ENCODE results near the gene SLC22A13. TPM values are rescaled to one million over a fixed set of nuclear protein-coding genes. Genes with fewer than 3 reads are reported as not detected.

The SLC22A13 gene
- total and polyA plus RNA-seq, 2 donors (not counting 1 experiment from before 2014, with no cell fraction given) = 0.06 to 0.33 TPM

GRCh38 chr3:38312356-38312755 is 46.7 kb downstream of the SLC22A13 start:
- Histone ChIP-seq H4K20me1 (ENCODE audit: control insufficient read depth, extremely low read depth, insufficient read depth, low read length) (no peaks in the 10 kb centered on the region), H3K4me1 (ENCODE audit: control insufficient read depth, extremely low read depth, insufficient read depth, low read length) (no peaks in the 10 kb centered on the region), H3K4me2 (ENCODE audit: extremely low read depth, insufficient read depth, low read length) (no peak overlapping the region), H3K27ac (ENCODE audit: insufficient read depth, low read length) (no peak overlapping the region), H3K9me3 (ENCODE audit: control insufficient read depth, insufficient read depth, low read depth, low read length) (no peaks in the 10 kb centered on the region), H3K27me3 (ENCODE audit: control insufficient read depth, insufficient read depth, low read length) (peaks cover 7% of the 10 kb centered on the region), H3K79me2 (ENCODE audit: control insufficient read depth, insufficient read depth, low read length) (no peaks in the 10 kb centered on the region), H3K9ac (ENCODE audit: insufficient read depth, low read length) (no peak overlapping the region), H3K36me3 (ENCODE audit: control insufficient read depth, insufficient read depth, low read length) (no peaks in the 10 kb centered on the region), H3K4me3 (replicated peaks in 1 of 4; ENCODE audit: control extremely low read depth in 1 of 4, insufficient read depth in 1 of 4, low read depth in 3 of 4, low read length in 4 of 4) (no peak overlapping the region), H2AFZ (ENCODE audit: low read length) (no peak overlapping the region)
- DNase-seq (ENCODE audit: low read depth in 2 of 2) = no peak
- TF ChIP-seq CTCF (conservative IDR thresholded peaks at IDR 0.05 in 1 of 2, IDR thresholded peaks at IDR 0.05 in 1 of 2; ENCODE audit: low read depth in 1 of 2, low read length in 2 of 2) = no peak
- no peak for TF ChIP-seq EZH2 (IDR thresholded peaks at IDR 0.05; ENCODE audit: low read length, missing control alignments)

- no peak overlapping the region for H3K27ac ChIP-seq (ENCODE audit: insufficient read depth, low read length)
Measured at GRCh38 chr3:38313263-38313662, 47.7 kb downstream of the SLC22A13 start.

GRCh38 chr3:38313695-38314094 is 48.1 kb downstream of the SLC22A13 start:
- no peak overlapping the region for H3K9ac ChIP-seq (ENCODE audit: insufficient read depth, low read length)
- H3K9me3 ChIP-seq (ENCODE audit: control insufficient read depth, insufficient read depth, low read depth, low read length) = no peaks in the 10 kb centered on the region
- no peak for DNase-seq (ENCODE audit: low read depth in 2 of 2)
- no peak overlapping the region for H3K4me2 ChIP-seq (ENCODE audit: extremely low read depth, insufficient read depth, low read length)
- no peak for TF ChIP-seq CTCF (conservative IDR thresholded peaks at IDR 0.05 in 1 of 2, IDR thresholded peaks at IDR 0.05 in 1 of 2; ENCODE audit: low read depth in 1 of 2, low read length in 2 of 2)
- TF ChIP-seq EZH2 (IDR thresholded peaks at IDR 0.05; ENCODE audit: low read length, missing control alignments) = no peak
- no peak overlapping the region for H3K27ac ChIP-seq (ENCODE audit: insufficient read depth, low read length)
- no peak overlapping the region for H2AFZ ChIP-seq (ENCODE audit: low read length)
- H3K4me3 ChIP-seq (replicated peaks in 1 of 4; ENCODE audit: control extremely low read depth in 1 of 4, insufficient read depth in 1 of 4, low read depth in 3 of 4, low read length in 4 of 4) = no peak overlapping the region
- H4K20me1 ChIP-seq (ENCODE audit: control insufficient read depth, extremely low read depth, insufficient read depth, low read length) = no peaks in the 10 kb centered on the region
- H3K79me2 ChIP-seq (ENCODE audit: control insufficient read depth, insufficient read depth, low read length) = no peaks in the 10 kb centered on the region
- H3K36me3 ChIP-seq (ENCODE audit: control insufficient read depth, insufficient read depth, low read length) = no peaks in the 10 kb centered on the region
- no peaks in the 10 kb centered on the region for H3K4me1 ChIP-seq (ENCODE audit: control insufficient read depth, extremely low read depth, insufficient read depth, low read length)
- peaks cover 7% of the 10 kb centered on the region for H3K27me3 ChIP-seq (ENCODE audit: control insufficient read depth, insufficient read depth, low read length)

More at GRCh38 chr3:38313263-38313662, 47.7 kb downstream of the SLC22A13 start:
- Histone ChIP-seq H3K27me3 (ENCODE audit: control insufficient read depth, insufficient read depth, low read length) (peaks cover 7% of the 10 kb centered on the region), H2AFZ (ENCODE audit: low read length) (no peak overlapping the region), H3K4me2 (ENCODE audit: extremely low read depth, insufficient read depth, low read length) (no peak overlapping the region), H3K36me3 (ENCODE audit: control insufficient read depth, insufficient read depth, low read length) (no peaks in the 10 kb centered on the region), H3K9me3 (ENCODE audit: control insufficient read depth, insufficient read depth, low read depth, low read length) (no peaks in the 10 kb centered on the region), H3K79me2 (ENCODE audit: control insufficient read depth, insufficient read depth, low read length) (no peaks in the 10 kb centered on the region), H3K9ac (ENCODE audit: insufficient read depth, low read length) (no peak overlapping the region), H3K4me3 (replicated peaks in 1 of 4; ENCODE audit: control extremely low read depth in 1 of 4, insufficient read depth in 1 of 4, low read depth in 3 of 4, low read length in 4 of 4) (no peak overlapping the region), H3K4me1 (ENCODE audit: control insufficient read depth, extremely low read depth, insufficient read depth, low read length) (no peaks in the 10 kb centered on the region), H4K20me1 (ENCODE audit: control insufficient read depth, extremely low read depth, insufficient read depth, low read length) (no peaks in the 10 kb centered on the region)
- TF ChIP-seq CTCF (conservative IDR thresholded peaks at IDR 0.05 in 1 of 2, IDR thresholded peaks at IDR 0.05 in 1 of 2; ENCODE audit: low read depth in 1 of 2, low read length in 2 of 2) = no peak
- TF ChIP-seq EZH2 (IDR thresholded peaks at IDR 0.05; ENCODE audit: low read length, missing control alignments) = no peak
- DNase-seq (ENCODE audit: low read depth in 2 of 2) = no peak
